GOT3 (cell line): ENCODE data around the gene PTK7.
"Not testable (repeated sequence)": the region's sequence is repeated elsewhere in the genome, so short reads cannot be mapped to it uniquely, and the experiment has no call there.

Experiments used
- DNase-seq: peaks from one replicate; lab custom pipeline; 2025; ENCODE audit warnings: mixed read lengths; lab: John Stamatoyannopoulos, UW

Gene PTK7

DNA sequence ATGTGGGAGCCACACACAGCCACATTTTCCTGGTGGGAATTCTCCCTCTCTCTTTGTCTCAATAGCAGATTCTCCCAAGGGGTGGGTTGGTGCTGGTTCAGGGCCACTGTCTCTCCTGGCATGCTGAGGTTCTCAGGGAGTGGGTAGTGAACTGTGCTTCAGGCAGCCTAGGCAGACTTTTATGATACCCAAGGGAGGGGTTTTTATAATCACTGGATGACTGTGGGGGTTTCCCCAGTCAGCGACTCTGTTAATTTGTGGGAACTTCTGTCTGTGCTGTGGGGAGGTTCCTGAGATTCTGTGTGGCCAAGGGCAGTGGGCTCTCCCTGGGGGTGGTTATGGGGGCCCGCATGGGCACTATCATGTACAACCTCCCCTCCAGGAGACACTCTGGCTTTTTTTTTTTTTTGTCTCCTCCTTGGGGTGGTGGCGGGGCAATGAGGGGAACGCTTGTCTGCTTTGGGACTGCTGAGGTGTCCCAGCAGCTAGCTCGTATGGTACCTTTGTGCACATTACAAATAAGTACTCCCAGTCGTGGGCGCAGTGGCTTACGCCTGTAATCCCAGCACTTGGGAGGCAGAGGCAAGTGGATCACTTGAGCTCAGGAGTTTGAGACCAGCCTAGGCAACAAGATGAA lies 10.0 kb downstream of the PTK7 start:
- DNase-seq, result no peak

DNA sequence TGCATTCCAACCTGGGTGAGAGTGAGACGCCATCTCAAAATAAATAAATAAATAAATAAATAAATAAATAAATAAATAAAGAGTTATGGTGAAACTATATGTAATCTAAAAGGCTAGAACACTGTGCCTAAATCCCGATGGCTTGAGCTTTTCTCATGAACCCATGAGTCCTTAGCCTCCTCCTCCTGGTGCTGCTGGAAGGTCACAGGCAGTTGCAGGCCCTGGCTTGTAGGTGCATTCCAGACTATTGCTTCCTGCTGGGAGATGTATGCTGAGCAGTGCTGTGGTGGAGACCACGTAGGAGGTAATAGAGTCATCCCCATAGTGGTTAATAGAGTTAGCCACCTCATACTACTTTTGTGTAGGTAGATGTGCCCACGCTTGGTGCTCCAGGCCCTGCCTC lies 12.5 kb downstream of the PTK7 start:
- DNase-seq, result no peak

DNA sequence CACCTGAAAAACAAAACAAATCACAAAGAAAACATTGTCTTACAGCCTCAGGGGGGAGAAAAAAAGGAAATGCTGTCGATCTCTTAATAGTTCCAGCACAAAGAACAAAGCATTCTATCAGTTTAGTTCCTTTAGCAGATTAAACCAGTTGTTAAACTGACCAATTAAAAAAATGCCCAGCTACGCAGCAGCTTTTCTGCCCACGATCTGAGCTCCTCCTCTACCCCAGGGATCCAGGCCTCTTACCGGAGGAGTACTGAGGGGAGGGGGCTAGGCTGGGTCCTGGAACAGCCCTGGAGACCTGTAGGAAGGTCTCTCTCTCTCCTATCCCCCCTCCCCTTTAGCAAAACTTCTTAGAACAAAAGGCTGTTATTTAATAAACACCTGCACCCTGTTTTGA lies 13.4 kb downstream of the PTK7 start:
- DNase-seq, result no peak

DNA sequence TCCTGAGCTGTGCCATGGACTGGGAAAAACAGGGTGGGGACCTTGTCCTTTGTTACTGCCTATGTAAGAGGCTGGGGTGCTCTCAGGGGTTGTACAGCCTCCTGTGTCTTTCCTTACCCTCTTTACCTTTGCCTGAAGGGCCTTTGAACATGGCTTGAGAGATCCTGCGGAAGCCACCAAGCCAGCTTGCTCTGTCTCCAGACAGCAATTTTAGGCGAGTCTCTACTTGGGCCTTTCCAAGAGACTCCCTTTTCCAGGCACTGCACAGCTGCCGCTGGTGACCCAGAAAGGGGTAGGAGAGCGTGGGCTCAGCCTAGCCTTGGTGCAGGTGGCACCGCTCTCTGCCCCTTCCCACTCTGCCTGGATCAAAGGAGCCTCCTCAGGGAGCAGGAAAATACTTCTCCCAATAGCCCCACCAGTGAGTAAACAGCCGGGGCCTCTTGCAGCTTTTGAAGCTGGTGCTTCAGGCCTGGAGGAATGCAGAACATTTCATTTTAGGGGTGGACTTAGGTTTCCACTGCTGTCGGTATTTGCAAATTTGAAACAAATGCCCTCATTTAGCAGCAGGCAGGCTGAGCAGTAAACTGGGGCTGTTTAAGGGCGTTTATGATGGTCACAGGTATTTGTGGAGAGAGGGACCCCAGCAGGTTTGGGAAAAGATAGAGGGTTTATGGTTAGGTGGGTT lies 13.9 kb downstream of the PTK7 start:
- DNase-seq, result no peak

DNA sequence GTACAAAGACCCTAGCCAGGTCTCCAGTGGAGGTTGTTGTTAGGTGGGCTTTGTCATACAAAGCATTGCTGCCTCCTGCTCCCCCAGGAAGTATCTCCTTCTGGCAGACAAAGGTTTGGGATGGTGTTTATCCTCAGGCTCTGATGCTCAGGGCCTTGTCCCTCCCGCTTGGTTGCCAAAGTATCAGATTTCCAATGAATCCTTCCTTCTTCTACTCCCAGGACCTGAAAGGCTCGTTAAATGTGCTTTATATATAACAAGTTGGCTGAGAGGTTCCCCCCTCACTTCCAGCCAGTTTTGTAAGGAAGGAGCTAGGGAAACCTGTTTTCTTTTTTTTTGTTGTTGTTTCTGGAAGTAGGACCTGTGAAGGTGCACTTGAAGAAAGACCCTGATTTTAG lies 14.4 kb downstream of the PTK7 start:
- DNase-seq, result no peak

DNA sequence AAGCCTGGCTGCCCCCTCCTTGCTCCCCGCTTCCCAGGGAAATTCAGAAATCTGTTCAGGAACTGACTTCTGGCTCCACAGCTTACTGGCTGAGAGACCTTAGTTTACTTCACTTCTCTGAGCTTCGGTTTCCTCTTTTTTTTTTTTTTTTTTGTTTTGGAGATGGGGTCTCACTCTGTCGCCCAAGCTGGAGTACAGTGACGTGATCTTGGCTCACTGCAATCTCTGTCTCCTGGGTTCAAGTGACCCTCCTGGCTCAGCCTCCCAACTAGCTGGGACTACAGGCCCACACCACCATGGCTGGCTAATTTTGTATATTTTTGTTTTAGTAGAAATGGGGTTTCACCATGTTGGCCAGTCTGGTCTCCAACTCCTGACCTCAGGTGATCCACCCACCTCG lies 14.9 kb downstream of the PTK7 start:
- no peak for DNase-seq

DNA sequence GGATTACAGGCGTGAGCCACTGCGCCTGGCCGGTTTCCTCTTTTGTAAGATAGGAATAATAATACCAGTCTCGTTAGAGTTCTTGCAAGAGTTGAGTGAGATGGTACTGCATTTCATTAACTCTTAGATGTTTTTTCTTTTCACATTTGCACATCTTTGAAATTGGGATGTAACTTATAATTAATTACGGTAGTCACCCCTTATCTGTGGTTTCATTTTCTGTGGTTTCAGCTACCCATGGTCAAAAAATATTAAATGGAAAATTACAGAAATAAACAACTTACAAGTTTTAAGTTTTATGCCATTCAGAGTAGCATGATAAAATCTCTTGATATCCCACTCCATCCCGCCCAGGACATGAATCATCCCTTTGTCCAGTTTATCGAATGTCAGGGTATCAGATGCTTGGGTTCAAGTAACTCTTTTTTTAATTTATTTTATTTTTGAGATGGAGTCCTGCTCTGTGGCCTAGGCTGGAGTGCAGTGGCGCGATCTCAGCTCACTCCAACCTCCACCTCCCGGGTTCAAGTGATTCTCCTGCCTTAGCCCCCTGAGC lies 15.4 kb downstream of the PTK7 start:
- DNase-seq, result no peak

DNA sequence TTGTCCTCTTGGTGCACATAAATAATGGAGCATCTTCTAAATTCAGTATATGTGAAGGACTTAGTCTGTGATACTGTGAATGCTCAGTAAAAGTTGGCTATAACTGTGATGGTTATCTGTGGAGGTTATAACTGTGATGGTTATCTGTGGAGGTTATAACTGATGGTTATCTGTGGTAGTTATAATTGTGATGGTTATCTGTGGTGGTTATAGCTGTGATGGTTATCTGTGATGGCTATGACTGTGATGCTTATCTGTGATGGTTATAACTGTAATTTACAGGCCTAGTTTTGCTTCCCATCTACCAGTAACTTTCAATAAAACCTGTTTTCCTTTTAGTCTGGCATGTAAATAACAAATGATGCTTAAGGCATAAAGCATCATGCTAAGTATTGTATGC lies 16.5 kb downstream of the PTK7 start:
- DNase-seq, result no peak

DNA sequence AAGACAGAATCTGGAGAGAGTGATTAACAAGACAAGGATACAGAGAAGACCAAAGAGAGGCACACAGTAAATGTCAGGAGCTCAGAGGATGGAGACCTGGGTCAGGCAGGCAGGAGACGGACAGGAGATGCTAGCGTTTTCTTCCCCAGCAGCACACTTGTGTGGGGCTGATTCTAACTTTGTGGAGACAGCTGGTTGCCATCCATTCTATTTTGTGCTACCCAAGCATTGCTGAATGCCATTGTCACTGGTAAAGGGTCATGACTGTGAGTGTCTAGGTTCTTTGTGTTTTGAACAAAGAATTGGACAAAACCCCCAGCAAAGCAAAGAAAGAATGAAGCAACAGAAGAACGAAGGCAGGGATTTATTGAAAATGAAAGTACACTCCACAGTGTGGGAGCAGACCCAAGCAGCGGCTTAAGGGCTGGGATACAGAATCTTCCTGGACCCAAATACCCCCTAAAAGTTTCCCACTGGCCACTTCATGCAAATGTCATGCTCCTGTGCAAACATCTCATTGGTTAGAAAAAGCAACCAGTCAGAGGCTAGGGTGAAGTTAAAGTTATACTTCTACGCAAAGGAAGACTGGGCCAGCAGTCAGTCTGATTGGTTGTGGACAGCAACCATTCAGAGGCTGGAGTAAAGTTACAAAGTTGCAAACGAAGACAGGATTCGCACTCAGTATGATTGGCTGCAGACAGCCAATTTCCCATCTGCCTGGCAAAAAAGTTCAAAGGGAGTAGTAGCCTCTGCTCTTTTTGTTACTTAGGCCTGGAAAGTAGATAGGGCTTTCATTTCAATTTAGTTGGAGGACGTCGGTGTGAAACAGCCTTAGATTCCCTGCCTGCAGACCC lies 17.5 kb downstream of the PTK7 start:
- DNase-seq, result no peak

DNA sequence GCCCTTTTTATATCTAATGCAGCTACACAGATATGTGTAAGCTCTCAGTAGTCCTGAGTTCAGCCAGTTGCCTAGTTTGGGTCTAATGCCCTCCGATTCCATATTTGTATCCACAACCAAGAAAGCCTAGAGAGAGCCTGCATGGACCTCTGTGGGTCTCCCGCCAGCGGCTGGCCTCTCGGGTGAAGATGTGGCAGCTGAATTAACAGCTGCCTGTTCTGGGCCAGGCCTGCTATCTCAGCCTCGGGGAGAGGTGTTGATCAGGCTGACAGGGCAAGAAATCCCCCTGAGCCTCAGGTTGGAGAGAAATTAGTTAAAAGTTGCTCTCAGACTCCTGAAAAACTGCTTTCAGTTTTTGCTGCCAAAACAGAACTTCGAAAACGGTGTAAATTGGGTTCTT lies 19.8 kb downstream of the PTK7 start:
- DNase-seq, result no peak

DNA sequence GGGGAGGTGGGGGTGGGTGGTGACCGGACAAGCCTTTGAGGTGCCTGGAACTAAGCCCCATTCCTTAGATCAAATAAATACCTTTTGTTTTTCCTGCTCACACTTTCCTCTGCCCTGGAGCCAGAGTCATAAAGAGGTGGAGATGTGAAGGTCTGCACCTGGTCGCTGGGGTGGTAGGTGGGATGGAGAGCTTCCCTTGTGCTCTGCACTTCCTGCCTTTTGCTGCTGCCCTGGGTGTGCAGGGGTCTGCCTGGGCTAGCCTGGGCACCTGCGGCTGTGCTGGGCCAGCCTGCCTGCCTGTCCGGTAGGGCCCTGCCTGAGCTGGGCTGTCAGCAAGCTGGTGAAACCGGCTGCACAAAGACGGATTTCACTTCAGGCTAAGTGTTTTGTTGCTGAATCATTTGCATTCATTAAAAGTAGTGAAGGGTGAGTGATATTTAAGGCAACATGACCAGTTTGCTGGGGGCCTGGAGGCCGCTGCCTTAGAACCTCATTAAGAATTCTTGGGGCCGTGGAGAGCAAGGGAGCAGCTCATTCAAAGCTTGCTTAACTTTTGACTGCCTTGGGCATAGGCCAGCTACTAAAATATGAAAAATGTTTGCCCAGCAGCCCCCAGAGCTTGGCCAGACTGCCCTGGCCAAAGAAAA lies 20.5 kb downstream of the PTK7 start:
- DNase-seq, result no peak

DNA sequence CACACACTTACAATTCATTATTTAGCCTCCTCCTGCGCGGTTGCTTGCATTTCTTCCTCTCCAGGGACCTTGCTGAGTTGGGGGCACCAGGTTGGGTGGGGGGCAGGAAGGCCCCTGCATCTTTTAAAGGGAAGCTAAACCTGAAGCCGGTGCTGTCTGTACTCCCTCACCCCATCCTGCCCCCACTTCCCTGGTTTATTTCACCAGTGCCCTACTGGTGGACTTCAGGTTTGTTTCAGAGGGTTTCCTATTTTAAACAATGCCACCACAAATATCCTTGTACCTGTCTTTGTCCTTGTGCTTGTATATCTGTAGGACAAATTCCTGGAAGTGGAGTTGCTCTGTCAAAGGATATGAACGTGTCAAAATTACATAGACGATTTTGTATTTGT lies 21.0 kb downstream of the PTK7 start:
- no peak for DNase-seq

DNA sequence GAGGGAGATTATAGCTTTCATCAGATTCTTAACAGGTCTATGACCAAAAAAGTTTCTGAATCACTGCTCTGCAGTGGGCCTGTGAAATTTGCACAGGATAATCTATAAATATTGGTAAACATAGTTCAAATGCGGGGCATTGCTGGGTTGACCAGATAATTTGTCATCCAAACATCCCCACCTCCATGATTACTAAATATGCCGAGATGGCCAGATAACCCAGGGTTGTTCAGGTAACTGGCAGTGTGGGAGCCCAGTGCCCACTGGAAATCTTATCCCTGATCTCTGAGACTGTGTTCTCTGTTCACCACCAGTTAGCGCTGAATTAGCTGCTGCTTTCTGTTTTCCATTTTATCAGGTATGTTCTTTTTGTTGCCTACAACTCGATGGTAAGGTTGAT lies 21.4 kb downstream of the PTK7 start:
- no peak for DNase-seq

DNA sequence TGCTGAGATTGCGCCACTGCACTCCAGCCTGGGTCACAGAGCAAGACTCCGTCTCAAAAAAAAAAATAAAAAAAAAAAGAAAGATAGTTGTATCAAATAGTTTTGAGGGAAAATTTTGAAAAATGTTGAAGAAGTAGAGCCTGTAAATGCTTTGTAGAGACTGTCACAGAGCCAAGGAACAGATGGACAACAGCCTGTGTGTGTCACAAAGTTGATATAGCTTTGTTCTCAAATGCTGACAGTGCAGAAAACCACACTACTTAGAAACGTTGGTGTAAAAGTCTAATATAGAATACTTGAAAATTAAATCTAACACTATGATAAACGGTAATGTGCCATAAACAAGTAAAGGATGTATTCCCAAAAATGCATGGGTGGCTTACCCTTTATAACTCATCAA lies 25.4 kb downstream of the PTK7 start:
- DNase-seq, result no peak

DNA sequence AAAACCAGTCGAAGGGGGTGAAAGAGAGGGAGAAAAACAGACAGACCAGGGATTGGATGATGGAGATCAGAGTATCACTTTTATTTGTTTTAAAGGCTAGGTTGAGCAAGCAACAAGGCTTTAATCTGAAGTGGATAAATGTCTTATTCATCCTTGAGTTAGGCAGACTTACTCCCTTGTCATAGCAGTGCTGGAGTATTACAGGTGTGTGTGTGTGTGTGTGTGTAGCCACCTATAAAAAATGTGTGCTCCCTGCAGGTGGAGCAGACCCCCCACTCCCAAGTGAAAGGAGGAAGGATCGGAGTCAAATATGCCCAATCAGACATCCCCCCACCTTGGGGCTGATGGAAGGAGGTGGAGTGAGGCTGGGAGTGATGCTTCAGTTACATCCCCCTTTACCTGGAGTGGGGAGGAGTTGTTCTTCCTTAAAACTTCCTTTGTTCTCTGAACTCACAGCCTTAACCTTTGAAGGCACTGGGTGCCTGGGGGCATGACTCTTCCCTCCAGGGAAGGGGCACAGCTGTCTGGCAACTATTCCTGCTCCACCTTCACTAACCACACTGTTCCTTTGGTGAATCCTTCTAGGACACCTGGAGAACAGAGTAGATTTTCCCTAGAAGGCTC lies 27.3 kb downstream of the PTK7 start:
- DNase-seq, result no peak

DNA sequence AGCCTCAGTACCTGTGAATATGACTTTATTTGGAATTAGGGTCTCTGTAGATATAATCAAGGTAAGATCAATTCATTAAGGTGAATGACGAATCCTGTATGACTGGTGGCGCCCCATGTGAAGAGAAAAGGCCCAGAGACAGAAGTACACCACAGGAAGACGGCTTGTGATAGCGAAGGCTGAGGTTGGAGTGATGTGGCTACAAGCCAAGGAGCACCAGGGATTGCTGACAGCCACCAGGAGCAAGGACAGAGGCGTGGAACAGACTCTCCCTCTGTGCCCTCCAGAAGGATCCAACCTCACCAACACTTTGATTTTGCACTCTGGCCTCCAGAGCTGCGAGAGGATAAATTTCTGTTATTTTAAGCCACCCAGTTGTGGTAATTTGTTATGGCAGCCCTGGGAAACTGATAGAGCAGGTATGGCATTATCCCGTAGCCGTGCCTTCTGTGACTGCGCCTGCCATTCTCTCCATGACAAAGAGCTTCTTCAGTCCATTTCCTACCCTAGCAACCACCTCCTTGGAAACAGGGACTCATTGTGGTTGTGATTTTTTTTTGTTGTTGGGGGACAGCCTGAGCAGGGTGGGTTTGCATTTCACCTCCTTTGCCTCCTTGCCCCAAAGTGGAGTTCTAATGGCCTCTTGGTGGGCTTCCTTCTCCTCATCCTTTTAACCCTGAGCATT lies 29.6 kb downstream of the PTK7 start:
- DNase-seq, result no peak

DNA sequence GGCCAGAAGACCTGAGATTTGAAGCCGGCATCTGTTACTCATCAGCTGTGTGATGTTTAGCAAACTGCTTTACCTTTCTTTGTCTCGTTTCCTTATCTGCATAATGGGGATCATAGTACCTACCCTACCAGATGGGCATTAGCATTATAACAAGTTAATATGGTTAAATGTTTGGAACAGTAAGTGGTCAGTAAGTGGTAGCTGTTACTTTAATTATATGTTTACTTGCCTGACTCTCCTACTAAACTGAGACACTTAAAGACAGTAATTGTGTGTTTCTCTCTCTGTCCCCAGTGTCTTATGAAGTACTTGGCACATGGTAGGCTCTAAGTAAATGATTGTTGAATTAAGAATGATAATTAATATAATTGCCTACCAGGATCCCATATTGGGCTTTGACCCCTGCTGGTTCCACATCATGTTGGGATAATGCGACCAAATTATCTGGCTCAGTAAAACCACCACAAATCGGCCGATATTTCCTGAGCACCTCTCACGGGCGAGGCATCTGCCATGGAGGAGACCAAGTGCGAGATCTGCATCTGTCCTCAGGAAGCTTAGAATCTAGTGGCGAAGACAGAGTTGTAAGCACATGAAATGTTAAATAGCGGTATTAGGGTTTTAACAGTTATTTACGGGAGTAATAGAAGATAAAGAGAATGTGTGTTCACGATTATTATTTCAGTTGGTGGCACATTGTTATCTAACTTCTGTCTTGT lies 31.4 kb downstream of the PTK7 start:
- no peak for DNase-seq

DNA sequence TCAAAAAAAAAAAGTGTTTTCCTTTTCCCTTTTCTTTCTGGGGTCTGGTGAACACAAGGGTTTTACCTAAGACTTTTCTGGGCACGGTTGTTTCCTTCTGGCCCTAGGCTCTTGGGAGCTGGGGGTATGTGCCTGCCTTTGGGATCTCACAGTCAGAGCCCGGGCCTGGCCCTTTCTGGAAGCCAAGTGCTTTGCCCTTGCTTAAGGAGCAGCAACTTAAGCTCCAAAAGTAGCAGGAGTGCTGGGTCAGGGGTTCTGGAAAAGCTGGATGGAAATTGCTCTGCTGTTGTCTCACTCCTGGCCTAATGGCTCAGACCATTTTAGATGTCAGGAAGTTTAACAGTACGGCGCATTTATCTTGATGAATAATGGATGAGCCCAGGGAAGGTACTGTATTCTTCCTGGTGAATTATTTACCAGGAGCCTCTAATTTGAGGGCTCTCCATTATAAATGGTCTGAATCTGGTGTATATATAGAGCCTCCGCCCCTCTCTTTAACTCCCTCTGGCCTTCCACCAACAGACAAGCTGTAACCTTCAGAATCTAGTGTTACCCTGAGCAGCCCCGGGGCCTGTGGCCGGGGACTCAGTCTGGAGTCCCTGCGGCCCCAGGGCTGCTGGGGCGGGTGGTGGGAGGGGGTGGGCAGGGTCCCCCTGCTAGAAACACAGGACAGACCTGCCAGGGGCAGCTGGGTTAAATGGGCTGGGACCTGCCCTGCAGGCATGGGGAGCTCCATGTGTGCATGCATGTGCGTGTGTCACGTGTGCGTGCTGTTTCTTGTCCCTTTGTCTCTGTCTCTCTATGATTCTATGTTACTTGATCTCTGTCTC lies 37.5 kb downstream of the PTK7 start:
- no peak for DNase-seq

DNA sequence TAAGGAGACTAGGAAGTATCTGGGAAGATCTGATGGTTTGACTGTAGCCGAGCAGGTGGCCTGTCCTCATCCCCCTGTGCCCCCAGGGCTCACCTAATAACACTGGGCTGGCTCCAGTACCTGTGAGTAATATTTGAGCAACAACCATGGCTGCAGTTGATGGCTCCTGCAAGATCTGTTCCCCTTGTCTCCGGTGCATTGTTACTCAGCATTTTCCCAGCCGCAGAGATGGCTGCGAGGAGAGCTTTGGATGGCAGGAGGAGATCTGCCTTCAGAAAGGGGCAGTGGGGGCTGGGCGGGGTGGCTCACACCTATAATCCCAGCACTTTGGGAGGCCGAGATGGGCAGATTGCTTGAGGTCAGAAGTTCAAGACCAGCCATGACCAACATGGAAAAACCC lies 39.3 kb downstream of the PTK7 start:
- DNase-seq, result no peak

DNA sequence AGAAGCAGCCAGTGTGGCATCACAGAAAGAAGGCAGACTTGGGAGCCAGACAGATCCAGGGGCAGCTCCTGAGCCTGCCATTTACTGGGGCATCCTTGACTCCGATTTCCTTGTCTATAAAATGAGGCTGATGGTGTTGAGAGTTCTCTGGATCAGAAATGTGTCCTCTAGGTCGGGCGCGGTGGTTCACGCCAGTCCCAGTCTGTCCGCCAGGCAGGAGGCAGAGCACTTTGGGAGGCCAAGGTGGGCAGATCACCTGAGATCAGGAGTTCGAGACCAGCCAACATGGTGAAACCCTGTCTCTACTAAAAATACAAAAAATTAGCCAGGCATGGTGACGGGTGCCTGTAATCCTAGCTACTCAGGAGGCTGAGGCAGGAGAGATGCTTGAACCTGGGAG lies 41.4 kb downstream of the PTK7 start:
- DNase-seq, result not testable (repeated sequence)
